ENCODE measurements around the gene AFF4. TPM values are rescaled to one million over a fixed set of nuclear protein-coding genes. Genes with fewer than 3 reads are reported as not detected.
"Not testable (repeated sequence)": the region's sequence is repeated elsewhere in the genome, so short reads cannot be mapped to it uniquely, and the experiment has no call there.

Gene AFF4
- total RNA-seq, 2 donors from 2014 or later: 78.2 to 90.3 TPM

GRCh38 chr5:132961123-132961815 is 2.2 kb downstream of the AFF4 start:
- DNase-seq (ENCODE audit: low spot score); intact Hi-C loops (cut with DNase I): not testable (repeated sequence)

- intact Hi-C loops (cut with DNase I); DNase-seq (ENCODE audit: low spot score): not testable (repeated sequence)
Measured at GRCh38 chr5:132956166-132956799, 7.2 kb downstream of the AFF4 start.

- no peak for DNase-seq (ENCODE audit: low spot score)
- intact Hi-C loops (cut with DNase I): no loop called here
Measured at GRCh38 chr5:132953710-132954109, 9.7 kb downstream of the AFF4 start.

- intact Hi-C loops (cut with DNase I): no loop called here
- no peak for DNase-seq (ENCODE audit: low spot score)
Measured at GRCh38 chr5:132952829-132953228, 10.6 kb downstream of the AFF4 start.

GRCh38 chr5:132951897-132952296 is 11.5 kb downstream of the AFF4 start:
- intact Hi-C loops (cut with DNase I): no loop called here

GRCh38 chr5:132949136-132949535 is 14.3 kb downstream of the AFF4 start:
- no peak for DNase-seq (ENCODE audit: low spot score)
- intact Hi-C loops (cut with DNase I): no loop called here

More at GRCh38 chr5:132951897-132952296, 11.5 kb downstream of the AFF4 start:
- DNase-seq (ENCODE audit: low spot score): no peak

GRCh38 chr5:132947671-132948070 is 15.8 kb downstream of the AFF4 start:
- DNase-seq (ENCODE audit: low spot score): no peak
- intact Hi-C loops (cut with DNase I): no loop called here

GRCh38 chr5:132945315-132945714 is 18.1 kb downstream of the AFF4 start:
- DNase-seq (ENCODE audit: low spot score); intact Hi-C loops (cut with DNase I): not testable (repeated sequence)

GRCh38 chr5:132943362-132944022 is 19.9 kb downstream of the AFF4 start:
- intact Hi-C loops (cut with DNase I): no loop called here
- DNase-seq (ENCODE audit: low spot score): no peak

GRCh38 chr5:132941331-132941730 is 22.1 kb downstream of the AFF4 start:
- no peak for DNase-seq (ENCODE audit: low spot score)
- intact Hi-C loops (cut with DNase I): no loop called here

GRCh38 chr5:132928062-132928407 is 35.4 kb downstream of the AFF4 start:
- DNase-seq (ENCODE audit: low spot score): no peak
- intact Hi-C loops (cut with DNase I): no loop called here

GRCh38 chr5:132927355-132928061 is 35.9 kb downstream of the AFF4 start:
- intact Hi-C loops (cut with DNase I): no loop called here
- DNase-seq (ENCODE audit: low spot score): no peak

- intact Hi-C loops (cut with DNase I): no loop called here
Measured at GRCh38 chr5:132926437-132926836, 37.0 kb downstream of the AFF4 start.

GRCh38 chr5:132916086-132916485 is 47.3 kb downstream of the AFF4 start:
- DNase-seq (ENCODE audit: low spot score): no peak
- intact Hi-C loops (cut with DNase I): no loop called here

More at GRCh38 chr5:132926437-132926836, 37.0 kb downstream of the AFF4 start:
- DNase-seq (ENCODE audit: low spot score): no peak

GRCh38 chr5:132915681-132916080 is 47.8 kb downstream of the AFF4 start:
- no peak for DNase-seq (ENCODE audit: low spot score)
- intact Hi-C loops (cut with DNase I): no loop called here

- no peak for DNase-seq (ENCODE audit: low spot score)
- intact Hi-C loops (cut with DNase I): loop anchor here in 1 of 2 donors (1.0 kb wide), 1 partner anchor 9 kb away; no protein-coding TSS in a partner anchor
Measured at GRCh38 chr5:132909702-132910101, 53.7 kb downstream of the AFF4 start.

- intact Hi-C loops (cut with DNase I): no loop called here
- no peak for DNase-seq (ENCODE audit: low spot score)
Measured at GRCh38 chr5:132907161-132907560, 56.3 kb downstream of the AFF4 start.

- DNase-seq (ENCODE audit: low spot score): no peak
- intact Hi-C loops (cut with DNase I): no loop called here
Measured at GRCh38 chr5:132905938-132906337, 57.5 kb downstream of the AFF4 start.

- intact Hi-C loops (cut with DNase I): no loop called here
- DNase-seq (ENCODE audit: low spot score): no peak
Measured at GRCh38 chr5:132901730-132902129, 61.7 kb downstream of the AFF4 start.

- intact Hi-C loops (cut with DNase I): no loop called here
- DNase-seq (ENCODE audit: low spot score): no peak
Measured at GRCh38 chr5:132901036-132901435, 62.4 kb downstream of the AFF4 start.
